HG02884 (cell line): ENCODE results near the gene ITGB2.
"Not testable (repeated sequence)": the region's sequence is repeated elsewhere in the genome, so short reads cannot be mapped to it uniquely, and the experiment has no call there.

ENCODE experiments used
- ATAC-seq: cut with Tn5 transposase; IDR thresholded peaks from one replicate; pipeline ENCODE4 v1.9.1; 2021; ENCODE audit warnings: mild to moderate bottlenecking, moderate library complexity; ENCODE audit not compliant: unreplicated experiment

ITGB2 gene

GRCh38 chr21:44887126-44887806, 33.4 kb downstream of the ITGB2 start:
- no peak for ATAC-seq

GRCh38 chr21:44886113-44887075, 34.3 kb downstream of the ITGB2 start:
- ATAC-seq, result no peak

DNA sequence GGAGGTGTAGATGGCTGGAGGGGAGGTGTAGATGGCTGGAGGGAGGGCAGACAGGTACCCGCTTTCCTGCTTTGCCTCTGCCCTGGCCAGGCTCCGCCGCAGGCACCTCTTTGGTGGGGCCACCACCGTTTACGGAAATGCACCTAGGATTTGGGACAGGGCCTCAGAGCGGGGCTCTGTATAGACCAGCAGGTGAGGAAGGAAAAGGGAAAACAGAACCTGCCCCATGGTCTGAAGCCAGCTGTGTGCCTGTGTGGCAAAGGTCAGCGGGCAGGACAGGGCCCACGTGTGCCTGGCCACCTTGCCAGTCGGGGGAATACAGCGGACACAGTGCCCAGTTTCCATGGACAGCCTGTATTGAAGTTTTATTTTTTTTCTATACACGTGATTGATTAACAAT, 35.1 kb downstream of the ITGB2 start:
- ATAC-seq, result no peak

DNA sequence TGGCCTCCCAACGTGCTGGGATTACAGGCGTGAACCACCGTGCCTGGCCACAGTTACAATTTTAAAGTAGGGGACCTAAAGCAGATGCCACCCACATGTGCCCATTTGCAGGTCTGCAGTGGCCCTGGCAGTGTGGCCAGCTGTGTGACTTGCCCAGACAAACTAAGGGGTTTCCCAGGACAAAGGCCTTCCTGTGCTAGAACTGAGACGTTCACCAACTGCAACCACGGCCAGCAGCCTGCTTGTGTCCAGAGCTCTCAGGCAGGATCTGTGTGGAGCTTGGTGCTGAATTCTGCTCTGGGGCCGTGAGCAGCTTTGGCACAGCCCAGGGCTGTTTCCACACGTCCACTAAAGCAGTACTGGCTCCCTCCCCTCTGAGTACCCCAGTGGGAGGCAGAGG, 36.6 kb downstream of the ITGB2 start:
- no peak for ATAC-seq

- no peak for ATAC-seq
Measured at GRCh38 chr21:44883250-44883649, 37.4 kb downstream of the ITGB2 start.

DNA sequence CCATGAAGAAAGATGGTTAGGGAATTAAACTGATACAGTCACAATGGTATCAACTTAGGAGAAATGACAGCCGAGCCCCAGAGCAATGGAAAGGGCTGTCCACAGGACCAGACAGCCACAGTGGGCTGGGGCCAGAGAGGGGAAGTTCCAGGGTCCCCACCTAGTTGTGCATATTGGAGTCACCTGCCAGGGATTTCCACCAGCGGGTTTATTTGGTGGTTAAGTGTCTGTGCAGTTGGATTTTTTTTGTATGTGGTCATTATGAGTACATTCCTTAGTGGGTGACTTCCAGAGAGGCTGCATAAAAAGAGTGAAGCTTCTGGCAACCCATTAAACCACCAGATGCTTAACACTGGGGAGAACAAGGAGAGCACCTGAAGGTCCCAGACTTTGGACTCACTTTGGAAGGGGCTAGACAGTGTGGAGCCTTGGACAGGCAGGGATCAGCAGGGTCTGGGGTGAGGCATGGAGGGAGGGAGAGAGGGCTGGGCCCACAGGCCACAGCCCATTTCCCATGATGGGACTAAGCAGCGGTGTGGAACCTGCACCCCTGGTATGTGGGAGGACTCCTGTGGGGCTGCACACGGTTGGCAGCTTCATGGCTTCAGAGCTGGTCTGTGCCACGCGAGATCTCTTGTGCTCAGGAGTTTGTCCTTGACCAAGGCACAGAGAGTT, 39.4 kb downstream of the ITGB2 start:
- no peak for ATAC-seq

GRCh38 chr21:44880405-44881197, 40.1 kb downstream of the ITGB2 start:
- ATAC-seq, result no peak

- ATAC-seq, result not testable (repeated sequence)
Measured at GRCh38 chr21:44879238-44879637, 41.5 kb downstream of the ITGB2 start.

DNA sequence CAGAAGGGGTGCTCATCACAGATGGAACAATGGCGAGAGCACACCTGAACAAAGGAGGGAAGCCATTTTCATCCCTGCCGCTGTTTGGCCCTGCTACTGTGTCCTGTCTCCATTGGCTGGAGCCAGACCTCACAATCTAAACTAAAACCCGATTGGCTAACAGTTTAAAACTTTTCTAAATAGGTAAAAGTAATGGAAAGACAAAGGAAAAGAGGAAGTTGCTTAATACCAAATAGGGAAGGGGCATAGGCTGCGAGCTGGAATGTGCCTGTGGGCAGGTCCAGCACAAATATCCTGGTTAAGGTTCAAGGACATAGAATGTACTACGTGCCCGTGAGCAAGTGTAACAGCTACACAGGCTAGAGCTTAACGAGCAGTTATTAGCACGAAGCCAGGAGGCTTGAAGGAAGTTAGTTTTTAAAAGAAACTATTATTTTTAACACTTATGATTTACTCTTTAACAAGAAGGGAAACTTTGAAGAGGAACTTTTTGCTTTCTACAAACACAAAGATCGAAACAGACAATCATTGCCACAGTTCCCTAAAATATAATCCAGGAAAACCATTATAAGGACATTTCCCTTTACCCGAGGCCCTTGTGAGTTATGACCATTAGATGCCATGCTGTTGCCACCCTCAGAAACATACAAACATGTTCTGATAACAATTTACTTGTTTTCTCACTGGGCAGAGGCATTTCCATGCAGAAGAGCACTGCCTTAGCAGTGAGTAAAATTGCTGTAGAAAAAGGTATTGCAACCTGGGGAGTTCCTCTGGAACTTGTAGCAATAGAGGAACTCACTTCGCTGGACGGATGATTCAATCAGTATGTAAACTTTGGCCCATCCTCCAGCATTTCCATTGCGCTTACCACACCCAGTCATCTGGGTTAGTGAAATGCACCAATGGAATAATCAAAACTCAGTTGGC, 42.4 kb downstream of the ITGB2 start:
- no peak for ATAC-seq

GRCh38 chr21:44876849-44877575, 43.7 kb downstream of the ITGB2 start:
- ATAC-seq, result no peak

DNA sequence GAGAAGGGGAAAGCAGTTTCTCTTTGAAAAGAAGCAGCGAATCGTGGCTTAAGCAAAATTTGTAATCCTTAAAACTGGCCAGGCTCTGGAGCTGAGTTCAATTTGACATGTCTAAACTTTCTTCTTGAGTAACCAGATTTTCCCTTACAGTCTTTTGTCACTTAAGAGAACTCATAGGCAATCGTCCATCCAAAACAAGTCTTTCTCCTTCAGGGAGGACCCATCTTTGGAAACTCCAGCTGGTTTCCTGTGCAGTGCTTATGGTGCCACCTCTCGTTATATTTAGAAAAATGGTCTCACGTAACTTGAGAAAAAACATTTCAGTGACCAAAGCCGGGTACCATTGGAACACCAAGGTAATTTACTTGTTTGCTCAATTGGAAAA, 45.4 kb downstream of the ITGB2 start:
- ATAC-seq, result no peak

- ATAC-seq, result no peak
Measured at GRCh38 chr21:44874497-44875315, 46.0 kb downstream of the ITGB2 start.

- no peak for ATAC-seq
Measured at GRCh38 chr21:44874240-44874496, 46.5 kb downstream of the ITGB2 start.

GRCh38 chr21:44873356-44874239, 47.1 kb downstream of the ITGB2 start, which contains the start of gene PTTG1IP:
TSS of gene PTTG1IP (minus strand) at chr21:44873690. CDS start at chr21:44873616, 74 bp downstream.
- ATAC-seq, result peak; percentile 67

GRCh38 chr21:44872649-44873355, 47.9 kb downstream of the ITGB2 start:
- ATAC-seq, result no peak

GRCh38 chr21:44872323-44872648, 48.4 kb downstream of the ITGB2 start:
- no peak for ATAC-seq
